Ramos (cell line): ENCODE data around the gene TSG101.

Experiments used
- in situ Hi-C: fragments of 300-500 bp; cut with MboI; formaldehyde crosslinking; loops from one replicate; pipeline ENCODE4 v1.14.3; 2022; ENCODE audit warnings: low sequenced_read_pairs; ENCODE audit not compliant: unreplicated experiment

Gene TSG101

GRCh38 chr11:18495271-18495670 lies 31.5 kb downstream of the TSG101 start:
- in situ Hi-C loops: no loop called here

- in situ Hi-C loops: no loop called here
Observed at GRCh38 chr11:18493310-18493709, 33.4 kb downstream of the TSG101 start.

- in situ Hi-C loops: no loop called here
Observed at GRCh38 chr11:18492888-18493287, 33.9 kb downstream of the TSG101 start.

- in situ Hi-C loops: no loop called here
Observed at GRCh38 chr11:18491924-18492323, 34.8 kb downstream of the TSG101 start.

GRCh38 chr11:18490736-18491485 lies 35.8 kb downstream of the TSG101 start:
- in situ Hi-C loops: no loop called here

- in situ Hi-C loops: no loop called here
Observed at GRCh38 chr11:18490319-18490718, 36.4 kb downstream of the TSG101 start.

GRCh38 chr11:18485913-18486528 lies 40.7 kb downstream of the TSG101 start:
- in situ Hi-C loops: no loop called here

- in situ Hi-C loops: no loop called here
Observed at GRCh38 chr11:18479063-18479462, 47.7 kb downstream of the TSG101 start.

GRCh38 chr11:18472587-18472986 lies 54.2 kb downstream of the TSG101 start:
- in situ Hi-C loops: no loop called here

GRCh38 chr11:18471995-18472394 lies 54.7 kb downstream of the TSG101 start:
- in situ Hi-C loops: no loop called here

- in situ Hi-C loops: no loop called here
Observed at GRCh38 chr11:18468961-18469360, 57.8 kb downstream of the TSG101 start.

- in situ Hi-C loops: no loop called here
Observed at GRCh38 chr11:18468059-18468458, 58.7 kb downstream of the TSG101 start.

- in situ Hi-C loops: no loop called here
Observed at GRCh38 chr11:18466402-18466801, 60.3 kb downstream of the TSG101 start.

GRCh38 chr11:18463439-18463838 lies 63.3 kb downstream of the TSG101 start:
- in situ Hi-C loops: no loop called here

- in situ Hi-C loops: no loop called here
Observed at GRCh38 chr11:18461909-18462308, 64.8 kb downstream of the TSG101 start.

- in situ Hi-C loops: no loop called here
Observed at GRCh38 chr11:18459634-18460033, 67.1 kb downstream of the TSG101 start.

- in situ Hi-C loops: no loop called here
Observed at GRCh38 chr11:18457450-18457849, 69.3 kb downstream of the TSG101 start.

- in situ Hi-C loops: no loop called here
Observed at GRCh38 chr11:18455686-18456372, 70.9 kb downstream of the TSG101 start, which contains the start of gene LDHAL6A. LDHAL6A (plus strand) TSS chr11:18455856; CDS start chr11:18456681, 825 bp downstream.

GRCh38 chr11:18452927-18453326 lies 73.8 kb downstream of the TSG101 start:
- in situ Hi-C loops: no loop called here

- in situ Hi-C loops: no loop called here
Observed at GRCh38 chr11:18449251-18449650, 77.5 kb downstream of the TSG101 start.

GRCh38 chr11:18438691-18439090 lies 88.1 kb downstream of the TSG101 start:
- in situ Hi-C loops: no loop called here
